Stimulated activated CD8-positive, alpha-beta memory T cell treated with anti-CD3 and anti-CD28 coated beads, Interleukin-15, amount 100 ng/mL, for 4 hours (primary cell): ENCODE data around the gene POLDIP3.

Experiments used
- DNase-seq, 2 donors: peaks; one replicate each; pipeline ENCODE4 v3.0.0-alpha.2; 2020; ENCODE audit warnings: low read depth in 2 of 2

POLDIP3 gene, protein sequence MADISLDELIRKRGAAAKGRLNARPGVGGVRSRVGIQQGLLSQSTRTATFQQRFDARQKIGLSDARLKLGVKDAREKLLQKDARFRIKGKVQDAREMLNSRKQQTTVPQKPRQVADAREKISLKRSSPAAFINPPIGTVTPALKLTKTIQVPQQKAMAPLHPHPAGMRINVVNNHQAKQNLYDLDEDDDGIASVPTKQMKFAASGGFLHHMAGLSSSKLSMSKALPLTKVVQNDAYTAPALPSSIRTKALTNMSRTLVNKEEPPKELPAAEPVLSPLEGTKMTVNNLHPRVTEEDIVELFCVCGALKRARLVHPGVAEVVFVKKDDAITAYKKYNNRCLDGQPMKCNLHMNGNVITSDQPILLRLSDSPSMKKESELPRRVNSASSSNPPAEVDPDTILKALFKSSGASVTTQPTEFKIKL

DNA sequence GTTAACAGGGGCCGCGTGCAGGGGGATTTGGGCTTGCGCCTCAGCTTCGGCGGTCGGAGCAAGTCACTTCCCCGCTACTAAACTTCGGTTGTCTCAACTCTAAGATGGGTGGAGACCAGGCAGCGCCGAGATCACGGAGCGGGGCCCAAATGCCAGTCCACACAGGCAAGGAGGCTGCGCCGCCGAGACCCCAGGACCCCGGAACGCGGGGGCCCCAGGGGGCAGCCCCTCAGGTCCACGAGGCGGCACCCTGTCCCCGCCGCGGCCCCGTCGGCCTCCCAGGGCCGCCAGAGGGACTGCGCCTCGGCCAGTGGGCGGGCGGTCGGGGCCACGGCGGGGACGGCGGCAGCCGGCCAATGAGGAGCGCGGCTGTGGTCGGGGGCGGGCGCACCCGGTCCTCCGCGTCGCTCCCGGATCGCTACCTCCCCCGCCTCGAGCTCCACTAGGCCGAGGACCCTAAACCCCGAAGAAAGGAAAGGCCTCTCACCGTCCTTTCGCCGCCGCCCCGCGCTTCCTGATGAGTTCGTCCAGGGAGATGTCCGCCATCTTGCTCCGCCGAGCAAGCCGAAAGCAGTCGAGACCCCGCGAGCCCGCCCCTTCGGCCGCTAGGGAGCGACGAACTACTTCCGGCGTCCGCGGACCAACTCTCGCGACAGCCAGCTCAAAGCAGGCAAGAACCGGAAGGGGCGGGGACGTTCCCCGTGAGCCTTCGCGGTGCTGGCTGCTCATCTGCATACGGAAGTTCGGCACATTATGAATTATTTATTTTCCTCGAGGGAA is at the start of gene POLDIP3:
Gene POLDIP3 (minus strand): TSS at position 572 of the 780 bp plus-strand sequence. CDS start 26 bp downstream, at position 546.
- peak; percentile 97 for DNase-seq

DNA sequence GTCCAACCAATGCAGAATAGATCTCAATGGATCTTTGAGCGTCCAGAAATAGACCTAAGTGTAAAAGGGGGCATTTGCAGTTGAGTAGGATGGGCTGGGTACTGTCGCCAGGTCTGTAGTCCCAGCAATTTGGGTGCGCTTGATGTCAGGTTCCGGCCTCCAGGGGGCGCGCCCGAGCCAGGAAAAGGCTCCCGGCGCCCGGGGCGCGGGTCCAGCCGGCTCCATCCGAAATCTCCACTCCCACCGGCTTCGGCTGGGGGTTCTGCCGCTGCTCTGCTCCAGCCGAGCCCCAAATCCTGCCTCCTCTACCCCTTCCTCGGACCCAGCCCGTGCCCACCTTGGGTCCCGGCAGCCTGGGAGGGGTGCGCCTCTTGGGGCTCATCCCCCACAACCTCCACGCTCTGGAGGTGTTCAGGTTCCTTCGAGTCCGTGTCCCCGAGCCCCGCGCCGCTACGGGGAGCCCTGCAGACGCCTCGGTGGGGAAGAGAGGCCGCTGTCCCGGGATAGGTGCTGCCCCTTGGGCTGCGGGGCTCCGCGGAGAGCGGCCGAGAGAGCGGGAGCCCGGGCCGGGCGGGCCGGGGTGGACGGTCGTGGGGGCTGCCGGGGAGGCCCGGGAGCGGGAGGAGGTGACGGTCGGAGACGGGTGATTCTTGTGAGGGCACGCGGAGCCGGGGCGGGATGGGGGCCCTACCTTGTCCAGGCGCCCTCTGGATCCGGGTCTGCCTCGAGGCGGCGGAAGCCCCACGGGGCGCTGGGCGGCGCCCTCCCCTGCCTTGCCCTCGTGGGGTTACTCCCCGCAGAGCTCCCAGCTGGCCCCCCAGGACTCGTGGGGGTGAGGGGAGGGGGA is 47.5 kb upstream of the POLDIP3 start:
- DNase-seq, result peak; percentile 49 to 51

DNA sequence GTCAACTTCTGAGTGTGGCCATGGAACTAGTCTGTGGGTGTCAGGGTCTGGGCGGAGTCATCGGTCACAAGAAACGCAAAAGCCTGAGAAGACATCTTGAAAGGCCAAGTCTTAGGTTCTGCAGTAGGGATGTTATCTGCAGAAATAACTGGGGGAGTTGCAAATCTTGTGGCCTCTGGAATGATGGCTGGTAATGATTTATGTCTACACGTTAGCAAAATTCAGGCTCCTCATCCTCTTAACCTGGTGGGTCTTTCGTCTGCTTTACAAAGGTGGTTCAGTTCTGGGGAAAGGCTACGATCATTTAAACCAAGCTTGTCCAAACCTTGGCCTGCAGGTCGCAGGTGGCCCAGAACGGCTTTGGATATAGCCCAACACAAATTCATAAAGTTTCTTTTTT is 41.9 kb upstream of the POLDIP3 start:
- no peak for DNase-seq

DNA sequence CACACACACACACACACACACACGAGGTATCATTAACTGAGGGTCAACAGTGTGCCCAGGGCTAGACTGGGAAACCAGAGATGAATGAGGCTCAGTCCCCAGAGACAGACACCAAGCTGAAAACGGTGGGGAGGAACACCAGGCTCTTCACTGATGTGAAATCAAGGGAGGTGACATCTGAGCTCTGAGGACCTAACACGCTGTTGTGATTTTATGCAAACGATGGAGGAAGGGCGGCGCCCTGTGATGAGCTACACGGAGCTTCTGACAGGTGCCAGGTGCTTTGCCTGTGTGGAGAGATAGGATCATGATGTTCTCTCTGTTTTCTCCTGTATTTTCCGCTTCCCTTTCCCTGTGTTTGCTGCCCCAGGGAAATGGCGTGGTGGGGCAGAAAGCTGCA is 41.0 kb upstream of the POLDIP3 start:
- no peak for DNase-seq

DNA sequence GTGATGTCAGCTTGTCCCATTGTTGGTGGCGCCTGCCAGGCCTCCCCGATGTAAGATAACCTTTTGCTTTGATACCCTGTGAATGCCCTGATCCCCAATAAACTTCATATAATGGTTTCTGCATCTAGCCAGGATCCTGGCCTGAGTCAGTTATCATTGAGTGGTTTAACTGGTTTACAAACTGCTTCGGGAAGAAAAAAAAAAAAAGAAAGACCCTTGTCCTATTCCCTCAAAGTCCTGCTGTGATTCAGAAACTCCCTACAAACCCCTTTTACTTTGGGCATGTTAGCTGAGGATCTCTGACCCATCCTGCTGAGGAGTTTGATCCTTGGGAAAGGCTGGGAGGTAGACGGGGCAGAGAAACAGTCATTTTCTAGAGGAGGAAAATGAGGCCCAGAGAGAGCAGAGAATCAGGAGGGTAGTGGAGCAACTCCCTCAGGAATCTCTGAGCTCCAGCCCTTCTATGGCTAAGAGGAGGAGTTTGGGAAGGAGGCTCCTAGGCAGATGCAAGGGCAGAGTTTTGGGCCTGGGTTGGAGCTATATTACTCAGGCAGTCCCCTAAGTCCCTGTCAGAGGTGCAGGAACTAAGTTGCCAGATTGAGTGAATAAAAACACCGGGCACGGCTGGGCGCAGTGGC is 39.9 kb upstream of the POLDIP3 start:
- DNase-seq, result no peak

DNA sequence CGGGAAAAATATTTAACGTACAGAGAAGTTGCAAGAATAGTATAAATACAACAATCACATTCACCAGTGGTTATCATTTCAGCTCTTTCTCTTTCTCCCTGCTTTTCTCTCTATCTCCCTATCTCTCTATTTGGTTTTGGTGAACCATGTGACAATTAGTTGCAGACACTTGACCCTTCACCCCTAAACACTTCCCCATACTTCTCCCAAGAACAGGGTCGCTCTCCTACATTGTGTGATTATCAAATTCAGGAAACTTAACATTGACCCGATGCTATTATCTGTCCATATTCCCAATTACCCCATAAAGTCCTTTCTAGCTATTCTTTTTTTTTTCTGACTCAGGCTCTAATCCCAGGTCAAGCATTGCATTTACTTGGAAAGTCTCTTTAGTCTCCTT is 39.3 kb upstream of the POLDIP3 start:
- no peak for DNase-seq

DNA sequence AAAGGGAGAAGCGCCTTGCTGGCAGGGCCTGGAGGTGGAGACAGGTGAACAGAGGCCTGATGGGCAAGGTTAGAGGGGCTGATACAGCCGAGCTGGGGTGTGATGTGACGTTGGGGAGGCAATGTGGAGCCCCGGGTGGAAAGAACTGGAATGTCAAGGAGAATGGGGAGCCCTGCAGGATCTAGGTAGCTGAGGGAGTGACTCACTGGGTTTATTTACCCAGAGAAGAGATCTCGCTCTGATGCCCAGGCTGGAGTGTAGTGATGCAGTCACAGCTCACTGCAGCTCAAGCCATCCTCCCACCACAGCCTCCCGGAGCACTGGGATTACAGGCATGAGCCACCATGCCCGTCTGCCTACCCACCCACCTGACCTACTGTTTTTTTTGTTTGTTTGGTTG is 36.5 kb upstream of the POLDIP3 start:
- DNase-seq, result no peak

DNA sequence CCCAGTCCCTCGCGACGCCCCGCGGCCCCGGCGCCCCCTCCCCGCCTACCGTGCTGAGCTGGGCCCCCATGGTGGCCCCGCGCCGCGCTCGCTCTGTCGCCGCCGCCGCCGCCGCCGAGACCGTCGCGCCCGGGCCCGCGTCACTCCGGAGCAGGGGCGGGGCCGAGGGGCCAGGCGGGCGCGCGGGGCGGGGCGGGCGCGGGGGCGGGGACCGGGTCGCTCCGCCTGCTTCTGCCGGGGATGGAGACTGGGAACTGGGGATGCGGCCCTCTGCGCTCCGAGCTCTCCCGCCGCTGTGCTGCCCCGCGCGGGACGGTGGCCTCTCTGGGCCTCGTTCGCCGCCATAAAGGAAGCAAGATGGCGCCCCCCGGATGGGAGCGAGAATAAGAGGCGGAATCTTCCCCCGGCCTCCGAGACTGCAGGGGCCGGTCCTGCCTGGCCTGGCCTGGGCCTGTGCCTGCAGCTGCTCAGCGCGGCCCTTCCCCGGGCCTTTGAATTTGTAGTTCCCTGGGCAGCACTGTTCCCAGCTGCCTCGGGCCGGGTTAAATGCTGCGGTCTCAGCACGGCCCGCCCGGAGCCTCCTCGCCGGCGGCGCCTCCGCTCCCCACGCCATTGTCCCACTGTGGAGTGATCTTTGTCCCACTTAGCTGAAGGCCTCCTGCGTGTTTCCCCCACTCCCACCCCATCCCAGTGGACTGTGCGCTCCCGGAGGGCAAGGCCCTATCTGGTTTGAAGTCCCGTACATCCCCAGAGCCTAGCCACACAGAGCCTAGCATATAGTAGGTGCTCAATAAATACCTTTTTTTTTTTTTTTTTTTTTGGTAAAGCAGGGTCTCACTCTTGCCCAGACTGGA is 34.8 kb upstream of the POLDIP3 start, which contains the start of gene CYB5R3:
Gene CYB5R3 (minus strand): TSS at position 147 of the 854 bp plus-strand sequence. CDS start 77 bp downstream, at position 70.
- peak; percentile 30 to 58 for DNase-seq

DNA sequence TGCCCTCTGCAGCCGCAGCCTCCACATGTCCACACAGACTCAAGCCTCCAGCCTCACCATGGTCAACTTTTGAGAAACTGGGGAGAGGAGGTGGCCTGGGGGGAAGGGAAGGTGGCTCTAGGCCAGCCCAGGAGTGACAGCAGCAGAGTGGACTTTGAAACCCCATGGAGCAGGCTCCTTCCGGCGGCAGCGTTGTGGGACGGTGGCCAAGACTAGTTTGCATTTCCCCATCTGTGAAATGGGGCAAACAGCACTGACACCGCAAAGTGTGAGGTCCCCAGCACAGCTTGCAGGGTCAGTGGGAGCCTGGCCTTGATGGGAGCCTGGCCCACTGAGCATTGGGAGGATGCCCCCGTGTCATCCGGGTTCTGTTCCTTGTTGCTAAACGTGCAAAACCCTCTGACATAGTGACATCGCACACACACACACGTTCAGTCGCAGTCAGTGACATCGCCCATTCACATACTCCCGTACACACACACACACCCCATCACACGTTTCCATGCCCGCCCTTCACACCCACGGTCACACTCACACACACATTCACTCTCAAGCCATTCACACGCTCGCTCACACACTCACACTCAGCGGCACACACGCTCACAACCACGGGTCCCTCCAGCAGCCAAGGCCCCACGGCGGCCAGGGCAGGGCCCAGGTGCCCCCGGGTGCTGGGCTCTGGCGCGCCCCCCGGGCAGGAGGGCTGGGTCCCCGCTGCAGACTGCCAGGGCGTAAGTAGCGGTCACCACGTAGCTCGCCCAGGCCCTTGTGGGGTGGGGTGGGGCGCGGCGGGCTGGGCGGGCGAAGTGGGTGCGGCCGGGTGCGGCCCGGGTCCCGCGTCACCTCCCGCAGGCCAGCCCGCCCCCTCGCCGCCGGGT is 33.9 kb upstream of the POLDIP3 start:
- DNase-seq, result peak in 1 of 2 donors; percentile 12

DNA sequence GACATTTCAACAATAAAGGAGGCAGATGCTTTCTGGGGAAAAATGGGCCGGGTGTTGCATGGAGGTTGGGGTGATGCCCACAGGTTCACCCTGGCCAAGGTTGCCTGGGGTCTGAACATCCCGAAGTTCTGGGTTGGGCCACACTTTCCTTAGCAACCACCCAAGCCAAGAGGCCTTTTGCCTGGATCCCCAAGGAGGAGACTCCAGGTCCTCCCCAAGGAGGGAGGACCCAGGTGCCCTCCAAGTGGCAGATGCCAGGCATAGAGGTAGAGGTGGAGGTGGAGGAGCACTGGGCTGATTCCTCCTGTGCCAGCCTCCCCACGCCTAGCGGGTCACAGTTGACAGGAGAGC is 33.3 kb upstream of the POLDIP3 start:
- DNase-seq, result no peak

DNA sequence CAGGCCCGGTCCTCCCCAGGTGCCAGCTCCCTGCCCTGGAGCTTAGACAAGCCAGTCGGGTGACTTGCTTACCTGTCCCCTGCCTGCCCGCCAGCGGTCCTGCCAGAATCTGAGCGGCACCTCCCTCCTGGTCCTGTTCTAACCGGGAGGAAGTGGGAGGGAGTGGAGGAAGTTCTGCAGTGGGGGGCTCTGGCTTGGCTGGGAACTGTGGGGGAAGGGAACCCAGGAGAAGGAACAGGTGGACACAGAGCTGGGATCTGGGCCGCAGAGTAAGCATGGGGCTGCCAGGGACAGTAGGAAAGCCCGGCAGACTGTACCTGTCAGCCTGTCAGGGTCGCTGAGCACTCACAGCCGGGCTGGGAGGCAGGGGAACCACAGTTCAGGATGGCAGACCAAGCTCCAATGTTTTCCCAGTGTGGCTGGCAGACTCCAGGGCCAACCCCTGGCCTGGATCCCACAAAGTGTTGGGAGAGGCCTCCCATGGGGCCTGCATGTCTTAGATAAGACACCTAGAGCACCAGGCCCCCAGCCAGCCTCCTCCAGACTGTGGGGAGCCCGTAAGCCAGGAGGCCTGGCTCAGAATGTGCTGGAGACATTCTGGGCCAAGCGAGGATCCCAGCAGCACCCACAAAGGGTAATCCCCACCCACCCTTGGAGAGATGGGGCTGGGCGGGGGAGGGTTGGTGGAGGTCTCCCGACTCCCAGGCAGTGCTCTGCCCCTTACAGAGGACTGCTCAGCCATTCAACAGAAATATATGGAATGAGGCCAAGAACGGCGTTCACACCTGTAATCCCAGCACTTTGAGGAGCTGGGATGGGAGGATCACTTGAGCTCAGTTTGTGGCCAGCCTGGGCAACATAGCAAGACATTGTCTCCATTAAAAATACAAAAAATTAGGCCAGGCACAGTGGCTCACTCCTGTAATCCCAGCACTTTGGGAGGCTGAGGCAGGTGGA is 32.2 kb upstream of the POLDIP3 start:
- no peak for DNase-seq

DNA sequence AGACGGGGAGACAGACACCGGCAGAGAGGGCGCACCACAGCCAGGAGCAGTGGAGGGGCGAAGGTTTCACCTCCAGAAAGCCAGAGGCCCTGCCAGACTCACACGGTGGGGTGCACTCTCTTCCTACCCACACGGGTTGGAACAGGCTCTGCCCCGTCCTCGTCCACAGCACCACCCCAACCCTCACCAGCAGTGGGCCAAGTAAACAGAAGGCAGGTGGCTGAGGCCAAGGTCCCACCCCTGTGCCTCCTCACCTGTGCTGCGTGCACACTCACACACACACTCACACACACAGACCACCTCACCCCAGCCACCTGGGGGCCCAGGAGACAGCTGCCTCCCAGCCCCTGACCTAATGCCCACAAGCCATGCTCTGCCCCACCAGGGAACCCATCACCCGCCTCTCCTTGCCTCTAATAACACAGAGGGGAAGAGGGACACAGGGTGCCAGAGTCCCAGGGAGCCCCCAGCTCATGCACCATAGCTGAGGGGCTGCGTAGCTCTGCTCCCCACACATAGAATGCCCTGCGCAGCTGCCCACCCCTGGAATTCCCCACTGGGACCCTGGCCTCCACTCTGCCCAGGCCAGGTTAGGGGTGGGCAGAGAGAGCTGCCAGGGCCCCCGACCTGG is 31.4 kb upstream of the POLDIP3 start:
- no peak for DNase-seq

DNA sequence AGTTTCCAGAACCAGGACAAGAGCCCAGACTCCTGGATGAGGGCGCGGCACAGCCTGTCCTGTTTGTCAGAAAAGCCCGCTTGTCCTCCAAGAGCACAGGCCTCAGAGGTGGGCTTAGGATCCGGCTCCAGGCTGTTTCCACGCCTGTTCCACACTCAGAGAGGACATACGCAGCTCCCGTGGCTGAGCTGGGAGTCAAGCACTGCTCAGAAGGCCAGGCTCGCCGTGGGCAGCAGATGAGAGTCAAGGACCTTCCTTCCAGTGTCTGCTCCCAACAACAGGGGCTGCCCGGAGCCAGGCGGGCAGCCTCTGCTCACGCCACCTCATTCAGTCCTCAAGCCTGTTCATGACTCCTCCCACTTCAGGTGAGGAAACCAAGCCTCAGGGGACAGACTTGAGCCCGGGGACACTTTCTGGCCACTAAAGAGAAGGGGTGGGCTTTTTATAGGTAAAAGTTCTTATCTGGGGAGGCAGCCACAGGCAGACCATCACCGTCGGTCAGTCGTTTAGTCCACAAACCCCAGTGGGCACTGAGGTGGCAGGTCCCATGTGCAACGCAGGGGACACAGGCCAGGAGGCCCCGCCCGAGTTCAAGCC is 30.8 kb upstream of the POLDIP3 start:
- DNase-seq, result no peak

DNA sequence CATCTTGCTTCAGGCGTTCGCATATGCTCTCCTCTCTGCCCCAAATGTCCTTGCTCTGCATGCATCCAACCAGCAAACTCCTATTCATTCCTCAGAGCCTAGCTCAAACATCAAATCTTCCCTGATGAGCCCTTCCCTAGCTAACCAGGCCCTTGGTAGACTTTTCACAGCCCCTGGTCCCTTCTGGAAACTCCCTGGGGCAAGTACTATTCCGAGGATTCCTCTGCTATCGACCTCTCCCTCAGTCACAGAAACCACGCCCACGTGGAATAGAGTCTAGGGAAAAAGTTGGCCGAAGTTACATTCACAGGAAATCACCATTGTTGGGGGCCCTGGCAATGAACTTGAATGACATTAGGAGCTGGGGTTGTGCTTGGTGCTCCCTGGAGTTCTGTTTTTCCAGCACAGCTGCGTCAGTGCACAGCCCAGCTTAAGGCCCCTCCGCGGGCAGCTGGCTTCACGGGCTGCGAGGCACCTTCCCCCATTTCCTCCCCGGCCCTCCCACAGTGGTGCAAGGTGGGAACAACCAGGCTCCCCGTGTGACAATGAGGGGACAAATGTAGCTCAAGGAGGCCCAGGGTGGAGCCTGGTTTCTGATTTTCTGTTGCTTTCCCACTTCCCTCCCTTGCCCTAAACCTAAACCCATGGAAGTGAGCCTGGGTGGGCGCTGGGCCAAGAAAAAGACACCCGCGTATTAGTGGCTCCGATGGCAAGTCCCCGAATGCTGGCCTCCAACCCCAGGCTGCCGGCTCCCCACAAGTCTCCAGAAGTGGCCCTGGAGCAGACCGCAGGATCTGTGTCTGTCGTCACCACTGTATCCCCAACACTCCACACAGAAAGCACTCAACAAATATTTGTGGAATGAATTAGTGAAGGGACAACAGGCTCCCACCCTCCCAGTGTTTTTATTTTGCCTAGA is 30.0 kb upstream of the POLDIP3 start:
- DNase-seq, result no peak

DNA sequence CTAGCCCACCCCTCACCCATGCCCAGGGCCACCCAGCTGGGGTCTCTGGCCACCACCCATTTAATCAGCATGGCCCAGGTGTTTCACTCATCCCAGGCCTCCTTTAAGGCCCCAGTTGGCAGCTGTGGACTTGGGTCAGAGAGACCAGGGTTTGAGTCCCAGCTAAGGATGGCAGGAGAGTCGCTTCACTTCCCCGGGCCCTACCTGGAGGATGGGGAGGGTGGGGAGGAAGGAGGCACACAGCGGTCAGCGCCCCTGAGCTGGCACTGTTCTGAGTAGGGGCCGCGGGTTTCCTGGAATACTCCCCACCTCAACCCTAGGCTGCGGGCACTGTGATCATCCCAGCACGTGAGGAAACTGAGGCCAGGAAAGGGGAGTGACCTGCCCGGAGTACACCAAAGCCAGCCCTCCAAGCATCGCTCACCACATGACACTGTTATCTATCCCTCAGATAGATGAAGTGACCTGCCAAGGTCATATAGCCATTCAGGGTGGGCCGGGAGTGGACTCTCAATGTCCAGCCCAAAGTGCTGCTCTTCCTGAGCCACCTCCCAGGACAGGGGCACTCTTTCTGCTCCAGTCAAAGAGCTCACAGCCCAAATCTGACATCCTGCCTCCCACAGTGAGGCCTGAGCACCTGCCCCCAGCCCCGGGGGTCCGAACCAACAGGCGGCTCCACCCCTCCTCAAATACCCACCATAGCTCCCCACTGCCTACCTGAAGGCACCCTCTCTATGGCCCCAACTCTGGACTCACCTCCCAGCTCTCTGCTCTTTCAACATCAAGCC is 29.1 kb upstream of the POLDIP3 start:
- no peak for DNase-seq
